H1 (cell line): ENCODE results near the gene ZNF407. TPM values are rescaled to one million over a fixed set of nuclear protein-coding genes. Genes with fewer than 3 reads are reported as not detected.

Experiments used
- CTCF ChIA-PET: fragments of 300-600 bp; sonication (Branson Sonifier 250); formaldehyde crosslinking; loops from one replicate; lab custom pipeline; 2021; ENCODE audit not compliant: partially characterized antibody; lab: Charles Lee
- POLR2A ChIA-PET: fragments of 300-600 bp; sonication (Branson Sonifier 250); formaldehyde crosslinking; loops from one replicate; lab custom pipeline; 2021; ENCODE audit warnings: inconsistent platforms; ENCODE audit not compliant: partially characterized antibody; lab: Charles Lee
- DNase-seq, 2 experiments: peaks; one replicate each; pipeline versions ENCODE4 v3.0.0 to v3.0.0-alpha.2; 2010 to 2022; ENCODE audit warnings: low spot score in 2 of 2, low read depth in 1 of 2, mixed read lengths in 1 of 2
- FAIRE-seq: peaks from 2 replicates; lab custom pipeline; 2011; peaks lifted over from hg19 to GRCh38; lab: Jason Lieb, UNC
- H2AFZ ChIP-seq: 2 replicates; pipeline ENCODE4 v1.8.1; 2012; ENCODE audit warnings: low read length, inconsistent platforms
- H2AK5ac ChIP-seq: 2 replicates; pipeline ENCODE4 v1.6.1; 2013; ENCODE audit warnings: low read depth, low read length
- H2BK120ac ChIP-seq: replicated peaks from 2 replicates; pipeline ENCODE3; 2013; ENCODE audit warnings: low read depth, low read length, inconsistent platforms
- H2BK12ac ChIP-seq: 2 replicates; pipeline ENCODE4 v1.6.1; 2013; ENCODE audit warnings: low read depth, low read length
- H2BK15ac ChIP-seq: 2 replicates; pipeline ENCODE4 v1.6.1; 2013; ENCODE audit warnings: low read length
- H2BK20ac ChIP-seq: 2 replicates; pipeline ENCODE4 v1.6.1; 2013; ENCODE audit warnings: low read length
- H2BK5ac ChIP-seq: 2 replicates; pipeline ENCODE4 v1.6.1; 2013; ENCODE audit warnings: low read depth, low read length
- H3K14ac ChIP-seq: 2 replicates; pipeline ENCODE4 v1.6.1; 2013; ENCODE audit warnings: inconsistent platforms; ENCODE audit not compliant: insufficient read length
- H3K18ac ChIP-seq: 2 replicates; pipeline ENCODE4 v1.6.1; 2013; ENCODE audit warnings: low read length; ENCODE audit errors: extremely low read depth
- H3K23ac ChIP-seq: 2 replicates; pipeline ENCODE4 v1.6.1; 2013; ENCODE audit warnings: inconsistent platforms; ENCODE audit not compliant: insufficient read length
- H3K23me2 ChIP-seq: 2 replicates; pipeline ENCODE4 v1.6.1; 2013; ENCODE audit warnings: low read depth, low read length
- H3K27ac ChIP-seq: 2 replicates; pipeline ENCODE4 v1.6.1; 2011; ENCODE audit warnings: low read depth, low read length, inconsistent platforms
- H3K27me3 ChIP-seq, 4 experiments: replicated peaks in 1 of 4; 1 replicate in 1 of 4; 2 replicates in 3 of 4; pipeline versions ENCODE4 v1.6.1 to v1.8.1; 2011 to 2013; ENCODE audit warnings: low read length in 3 of 4, mild to moderate bottlenecking in 3 of 4, inconsistent platforms in 2 of 4, mixed read lengths in 2 of 4, moderate library complexity in 1 of 4; ENCODE audit not compliant: control insufficient read depth in 3 of 4, insufficient read depth in 3 of 4; ENCODE audit errors: extremely low read depth in 1 of 4
- H3K36me3 ChIP-seq, 4 experiments: 2 replicates each; pipeline versions ENCODE4 v1.6.1 to v1.8.1; 2011 to 2013; ENCODE audit warnings: mild to moderate bottlenecking in 4 of 4, low read length in 3 of 4, moderate library complexity in 2 of 4, control low read depth in 1 of 4, inconsistent platforms in 1 of 4; ENCODE audit not compliant: insufficient read depth in 4 of 4, control insufficient read depth in 2 of 4
- H3K4ac ChIP-seq: replicated peaks from 2 replicates; pipeline ENCODE3; 2013; ENCODE audit warnings: low read length, low read depth, mixed read lengths, inconsistent platforms; ENCODE audit not compliant: insufficient read length
- H3K4me1 ChIP-seq, 4 experiments: replicated peaks in 1 of 4; 1 replicate in 1 of 4; 2 replicates in 3 of 4; pipeline versions ENCODE4 v1.6.1 to v1.8.1; 2011 to 2013; ENCODE audit warnings: low read length in 3 of 4, inconsistent platforms in 2 of 4, mixed read lengths in 1 of 4; ENCODE audit not compliant: insufficient read depth in 4 of 4, control insufficient read depth in 3 of 4
- H3K4me2 ChIP-seq, 2 experiments: 2 replicates each; pipeline versions ENCODE4 v1.6.1 to v1.8.1; 2011 to 2013; ENCODE audit warnings: low read depth in 2 of 2, low read length in 2 of 2, control low read depth in 1 of 2, inconsistent platforms in 1 of 2, mild to moderate bottlenecking in 1 of 2; ENCODE audit not compliant: insufficient read depth in 1 of 2
- H3K4me3 ChIP-seq, 4 experiments: fragments of 200-600, 300-600 bp in 1 of 4; sonication (generic), shearing (Covaris generic), sonication (Bioruptor Twin) in 1 of 4; 2 replicates each; pipeline versions ENCODE4 v1.5.1 to v1.8.1; 2011 to 2016; ENCODE audit warnings: low read length in 4 of 4, low read depth in 3 of 4, control low read depth in 2 of 4, inconsistent platforms in 2 of 4, mild to moderate bottlenecking in 2 of 4, mixed read lengths in 1 of 4, moderate library complexity in 1 of 4; ENCODE audit not compliant: insufficient read depth in 2 of 4; ENCODE audit errors: extremely low read depth in 1 of 4
- H3K56ac ChIP-seq: replicated peaks from 2 replicates; pipeline ENCODE3; 2013; ENCODE audit warnings: low read depth, mild to moderate bottlenecking, mixed read lengths, low read length, inconsistent platforms; ENCODE audit not compliant: insufficient read length
- H3K79me1 ChIP-seq: 2 replicates; pipeline ENCODE4 v1.6.1; 2013; ENCODE audit warnings: low read depth, low read length, control low read depth
- H3K79me2 ChIP-seq, 2 experiments: 2 replicates each; pipeline versions ENCODE4 v1.6.1 to v1.8.1; 2012 to 2013; ENCODE audit warnings: low read length in 2 of 2, mild to moderate bottlenecking in 2 of 2, inconsistent platforms in 1 of 2; ENCODE audit not compliant: insufficient read depth in 2 of 2, control insufficient read depth in 1 of 2
- H3K9ac ChIP-seq, 4 experiments: replicated peaks in 1 of 4; 1 replicate in 1 of 4; 2 replicates in 3 of 4; pipeline versions ENCODE4 v1.6.1 to v1.8.1; 2011 to 2013; ENCODE audit warnings: low read depth in 3 of 4, low read length in 3 of 4, control low read depth in 2 of 4, mild to moderate bottlenecking in 2 of 4, moderate library complexity in 2 of 4, inconsistent platforms in 1 of 4; ENCODE audit errors: extremely low read depth in 1 of 4
- H3K9me3 ChIP-seq, 2 experiments: 2 replicates each; pipeline versions ENCODE4 v1.6.1 to v1.8.1; 2012 to 2013; ENCODE audit warnings: mild to moderate bottlenecking in 2 of 2, moderate library complexity in 2 of 2, control low read depth in 1 of 2, inconsistent platforms in 1 of 2, low read depth in 1 of 2, low read length in 1 of 2, mixed read lengths in 1 of 2; ENCODE audit not compliant: insufficient read depth in 2 of 2
- H4K20me1 ChIP-seq, 2 experiments: replicated peaks in 1 of 2; 2 replicates each; pipeline versions ENCODE3 to v1.8.1; 2011 to 2013; ENCODE audit warnings: inconsistent platforms in 2 of 2, low read length in 2 of 2, mild to moderate bottlenecking in 1 of 2; ENCODE audit not compliant: insufficient read depth in 2 of 2, control insufficient read depth in 1 of 2
- H4K5ac ChIP-seq: 2 replicates; pipeline ENCODE4 v1.6.1; 2013; ENCODE audit warnings: low read length, low read depth, mixed read lengths, inconsistent platforms; ENCODE audit not compliant: insufficient read length
- H4K8ac ChIP-seq: 2 replicates; pipeline ENCODE4 v1.8.0; 2013; ENCODE audit warnings: mild to moderate bottlenecking, moderate library complexity, low read length, inconsistent platforms; ENCODE audit not compliant: insufficient read depth; ENCODE audit errors: extremely low read depth
- H4K91ac ChIP-seq: replicated peaks from 2 replicates; pipeline ENCODE3; 2013; ENCODE audit warnings: low read length, mixed read lengths, inconsistent platforms; ENCODE audit not compliant: insufficient read length
- EGR1 ChIP-seq: IDR thresholded peaks from 2 replicates; pipeline ENCODE4 v1.6.1; 2011; ENCODE audit warnings: low read depth, low read length, borderline replicate concordance
- EP300 ChIP-seq, 2 experiments: IDR thresholded peaks; 1 replicate in 1 of 2; 2 replicates in 1 of 2; pipeline ENCODE4 v1.6.1; 2011 to 2012; ENCODE audit warnings: low read depth in 2 of 2, low read length in 2 of 2, mild to moderate bottlenecking in 2 of 2, borderline replicate concordance in 1 of 2, inconsistent platforms in 1 of 2, moderate library complexity in 1 of 2
- HDAC2 ChIP-seq, 2 experiments: fragments of 300-600 bp in 1 of 2; sonication (generic) in 1 of 2; IDR thresholded peaks; 2 replicates each; pipeline ENCODE4 v1.6.1; 2011 to 2012; ENCODE audit warnings: low read depth in 2 of 2, low read length in 2 of 2, mild to moderate bottlenecking in 2 of 2, moderate library complexity in 2 of 2, borderline replicate concordance in 1 of 2, inconsistent platforms in 1 of 2
- MAFK ChIP-seq: IDR thresholded peaks from 2 replicates; pipeline ENCODE4 v1.6.1; 2012; ENCODE audit warnings: low read depth, mild to moderate bottlenecking, improper control_type of control experiment, low read length
- RBBP5 ChIP-seq: IDR thresholded peaks from 2 replicates; pipeline ENCODE4 v1.7.1; 2012; ENCODE audit warnings: low read depth, mild to moderate bottlenecking, inconsistent platforms, low read length, moderate library complexity, borderline replicate concordance
- SP1 ChIP-seq: IDR thresholded peaks from 2 replicates; pipeline ENCODE4 v1.6.1; 2011; ENCODE audit warnings: low read depth, low read length
- WGBS, 2 experiments: shearing (Covaris generic) in 1 of 2; methylation state at CpG; one replicate each; pipeline versions ENCODE4 v1.1.6 to v1.1.7; 2013 to 2015; ENCODE audit warnings: low lambda C conversion rate in 2 of 2, mixed read lengths in 2 of 2, inconsistent platforms in 1 of 2, low coverage in 1 of 2, missing lambda C conversion rate in 1 of 2; ENCODE audit not compliant: insufficient replicate concordance in 2 of 2, insufficient coverage in 1 of 2, insufficient read length in 1 of 2; ENCODE audit errors: extremely low coverage in 1 of 2, missing lambda C conversion rate in 1 of 2; 5-methylcytosine and 5-hydroxymethylcytosine counted together
- polyA plus RNA-seq, 7 experiments: library from polyadenylated mRNA; depleted of rRNA in 3 of 7; stranded (reverse) in 5 of 7; unstranded in 2 of 7; fragments of >200 nt in 5 of 7; fragments of 200-250 nt in 2 of 7; gene quantifications; 1 replicate in 5 of 7; 2 replicates in 1 of 7; 4 replicates in 1 of 7; pipeline versions ENCODE4 v1.2.1 to v1.2.3, GENCODE V29; 2011 to 2013; ENCODE audit warnings: missing spikeins in 2 of 7, mixed read lengths in 2 of 7
- total RNA-seq: library from RNA; stranded (reverse); fragmentation: NEBNext Ultra II Directional; extraction: Animal tissue kit (Norgen Biotek cat#: 25700); gene quantifications from 2 replicates; pipeline ENCODE4 v1.2.1, GENCODE V29; 2021

Gene ZNF407
- total and polyA plus RNA-seq, 2 of the 8 experiments (the other 6 are each of a cell fraction or from before 2014, with no cell fraction given): 1.5 to 6.8 TPM

DNA sequence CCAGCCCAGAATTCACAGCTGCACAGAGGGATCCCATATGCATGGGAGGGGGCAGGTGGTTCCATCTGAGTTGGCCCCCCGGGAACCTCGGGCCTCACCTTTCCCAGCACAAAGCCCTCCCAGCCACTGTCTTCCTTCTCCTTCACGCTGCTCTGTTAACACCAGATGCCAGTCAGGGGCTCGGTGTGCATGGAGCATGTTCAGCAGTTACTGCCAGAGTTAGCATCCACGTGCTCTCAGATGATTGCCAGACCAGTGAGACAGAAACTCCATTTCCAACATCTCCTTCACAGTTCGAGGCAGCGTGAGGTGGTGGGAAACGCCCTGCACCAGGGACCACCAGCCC is 510.2 kb downstream of the ZNF407 start:
- Histone ChIP-seq H2BK20ac (no peak overlapping the region), H3K56ac (no peak overlapping the region), H3K4me2 (no peak overlapping the region), H2BK120ac (no peak overlapping the region), H4K20me1 (no peaks in the 10 kb centered on the region), H3K9ac (no peak overlapping the region), H3K4me1 (no peaks in the 10 kb centered on the region), H3K4ac (no peak overlapping the region), H2BK5ac (no peak overlapping the region), H3K14ac (no peak overlapping the region), H3K18ac (no peak overlapping the region)
- peak in 1 of 2 experiments; percentile 35 for DNase-seq
- POLR2A ChIA-PET: no interaction called here
- TF ChIP-seq MAFK (no peak), HDAC2 (IDR thresholded peaks at IDR 0.05; ENCODE audit: borderline replicate concordance in 1 of 2, low read depth in 2 of 2, low read length in 2 of 2) (no peak), EP300 (IDR thresholded peaks at IDR 0.05; ENCODE audit: borderline replicate concordance in 1 of 2, low read depth in 2 of 2, low read length in 2 of 2) (no peak), RBBP5 (no peak), SP1 (no peak), EGR1 (no peak)
- TF ChIP-seq, all 59 proteins: peak for 0
- no peak overlapping the region for H2BK12ac ChIP-seq
- H3K27ac ChIP-seq: no peak overlapping the region
- no peak overlapping the region for H2BK15ac ChIP-seq
- no peak overlapping the region for H3K4me3 ChIP-seq
- H2AFZ ChIP-seq: no peak overlapping the region
- no peak overlapping the region for H4K5ac ChIP-seq
- peak overlapping the region; percentile 3; the same call in 1 of the 2 replicates for H4K8ac ChIP-seq
- no peaks in the 10 kb centered on the region for H3K23me2 ChIP-seq
- H2AK5ac ChIP-seq: no peak overlapping the region
- H3K79me1 ChIP-seq: no peaks in the 10 kb centered on the region
- no peak for FAIRE-seq
- H4K91ac ChIP-seq: no peak overlapping the region
- CTCF ChIA-PET: no interaction called here
- H3K79me2 ChIP-seq: no peaks in the 10 kb centered on the region
- 87% methylated on average over 8 of the region's 8 CpGs; no CpG with 5 or more reads in 1 of the 2 experiments for WGBS, 2 experiments
- no peaks in the 10 kb centered on the region for H3K9me3 ChIP-seq
- no peaks in the 10 kb centered on the region for H3K36me3 ChIP-seq
- no peaks in the 10 kb centered on the region for H3K27me3 ChIP-seq
- no peak overlapping the region for H3K23ac ChIP-seq
